ENCODE data around the gene IRF8. TPM values are rescaled to one million over a fixed set of nuclear protein-coding genes. Genes with fewer than 3 reads are reported as not detected.
A peak's percentile ranks its signal among the peaks of the same experiment; 100 is the strongest.

Gene IRF8
- total and polyA plus RNA-seq, 7 donors = 3.5 to 74.0 (median 10.8) TPM

GRCh38 chr16:85894266-85894665, 4.7 kb upstream of the IRF8 start:
- WGBS, 2 donors = 33 to 66% methylated on average over 6 of the region's 6 CpGs
- DNase-seq = no peak
- intact Hi-C loops (cut with DNase I) = no loop called here
- no peak for TF ChIP-seq EP300 (IDR thresholded peaks at IDR 0.05)
- no peak for TF ChIP-seq POLR2AphosphoS5 (IDR thresholded peaks at IDR 0.05)
- TF ChIP-seq CTCF (IDR thresholded peaks at IDR 0.05) = no peak
- TF ChIP-seq POLR2A (IDR thresholded peaks at IDR 0.05) = no peak
- peaks cover 0 to 12% (median 11%) of the 10 kb centered on the region in 4 donors for H3K4me1 ChIP-seq
- no peak overlapping the region for H3K27ac ChIP-seq
- no peaks in the 10 kb centered on the region for H3K36me3 ChIP-seq
- H3K4me3 ChIP-seq = no peak overlapping the region
- peaks cover 3 to 21% (median 5%) of the 10 kb centered on the region in 3 donors for H3K27me3 ChIP-seq
- no peaks in the 10 kb centered on the region for H3K9me3 ChIP-seq

GRCh38 chr16:85897382-85897781, 1.6 kb upstream of the IRF8 start:
- no peak overlapping the region for H3K4me3 ChIP-seq
- intact Hi-C loops (cut with DNase I) = no loop called here

GRCh38 chr16:85899444-85899843, 482 bp downstream of the IRF8 start:
- intact Hi-C loops (cut with DNase I) = no loop called here
- H3K27ac ChIP-seq = peak overlapping the region; percentile 28 to 69 (median 52)
- 6 to 33% methylated on average over 7 of the region's 7 CpGs for WGBS, 2 donors

More at GRCh38 chr16:85897382-85897781, 1.6 kb upstream of the IRF8 start:
- Histone ChIP-seq H3K4me1 (peaks cover 0 to 15% (median 13%) of the 10 kb centered on the region in 4 donors), H3K27me3 (peaks cover 3 to 51% (median 13%) of the 10 kb centered on the region in 3 donors), H3K27ac (no peak overlapping the region), H3K36me3 (no peaks in the 10 kb centered on the region), H3K9me3 (no peaks in the 10 kb centered on the region)
- no peak for TF ChIP-seq CTCF (IDR thresholded peaks at IDR 0.05)
- no peak for TF ChIP-seq POLR2A (IDR thresholded peaks at IDR 0.05)
- no peak for TF ChIP-seq EP300 (IDR thresholded peaks at IDR 0.05)
- no peak for TF ChIP-seq POLR2AphosphoS5 (IDR thresholded peaks at IDR 0.05)
- WGBS, 2 donors = 8 to 13% methylated on average over 2 of the region's 2 CpGs
- no peak for DNase-seq

GRCh38 chr16:85900027-85900792, 1.2 kb downstream of the IRF8 start:
- 22 to 41% methylated on average over 17 of the region's 17 CpGs for WGBS, 2 donors
- Histone ChIP-seq H3K4me3 (peak overlapping the region in 2 of 4 donors; percentile 58 to 64), H3K27ac (peak overlapping the region in 1 of 4 donors; percentile 65), H3K4me1 (peaks cover 0 to 15% (median 13%) of the 10 kb centered on the region in 4 donors), H3K27me3 (peaks cover 3 to 77% (median 13%) of the 10 kb centered on the region in 3 donors), H3K9me3 (no peaks in the 10 kb centered on the region), H3K36me3 (no peaks in the 10 kb centered on the region)
- no peak for DNase-seq
- TF ChIP-seq POLR2A (IDR thresholded peaks at IDR 0.05) (no peak), CTCF (IDR thresholded peaks at IDR 0.05) (no peak), POLR2AphosphoS5 (IDR thresholded peaks at IDR 0.05) (no peak)
- intact Hi-C loops (cut with DNase I) = no loop called here

More at GRCh38 chr16:85899444-85899843, 482 bp downstream of the IRF8 start:
- no peaks in the 10 kb centered on the region for H3K9me3 ChIP-seq
- peaks cover 3 to 70% (median 13%) of the 10 kb centered on the region in 3 donors for H3K27me3 ChIP-seq
- H3K4me3 ChIP-seq = peak overlapping the region; percentile 41 to 64 (median 53)
- DNase-seq = no peak
- TF ChIP-seq POLR2A (IDR thresholded peaks at IDR 0.05) = no peak
- peaks cover 0 to 15% (median 13%) of the 10 kb centered on the region in 4 donors for H3K4me1 ChIP-seq
- H3K36me3 ChIP-seq = no peaks in the 10 kb centered on the region

GRCh38 chr16:85901110-85901509, 2.1 kb downstream of the IRF8 start:
- no peak for TF ChIP-seq POLR2AphosphoS5 (IDR thresholded peaks at IDR 0.05)
- TF ChIP-seq POLR2A (IDR thresholded peaks at IDR 0.05) = no peak
- no peak for TF ChIP-seq EP300 (IDR thresholded peaks at IDR 0.05)
- TF ChIP-seq CTCF (IDR thresholded peaks at IDR 0.05) = no peak
- H3K4me3 ChIP-seq = peak overlapping the region in 1 of 4 donors; percentile 64
- H3K36me3 ChIP-seq = no peaks in the 10 kb centered on the region
- peaks cover 3 to 79% (median 13%) of the 10 kb centered on the region in 3 donors for H3K27me3 ChIP-seq
- intact Hi-C loops (cut with DNase I) = no loop called here
- peaks cover 0 to 15% (median 13%) of the 10 kb centered on the region in 4 donors for H3K4me1 ChIP-seq
- DNase-seq = no peak
- H3K27ac ChIP-seq = no peak overlapping the region
- H3K9me3 ChIP-seq = no peaks in the 10 kb centered on the region
- WGBS, 2 donors = 85 to 90% methylated on average over 4 of the region's 4 CpGs

Data from sigmoid colon (tissue), 7 donors.